Measurements from ENCODE around the gene APOBEC3A. TPM values are rescaled to one million over a fixed set of nuclear protein-coding genes. Genes with fewer than 3 reads are reported as not detected.
A peak's percentile ranks its signal among the peaks of the same experiment; 100 is the strongest.

Gene APOBEC3A
- not detected in 2 replicates for total RNA-seq (2013; cell fraction: nucleolus; rRNA removed)
- not detected in 2 replicates for total RNA-seq (2014; rRNA removed)
- total RNA-seq (2014; rRNA removed; fragmentation: Illumina TruSeq; extraction: Trizol): not detected in 2 replicates
- total RNA-seq (2021): not detected in 2 replicates
- polyA plus RNA-seq (2011; ENCODE audit: low read depth): not detected
- not detected in 2 replicates for polyA plus RNA-seq (2011; rRNA removed)
- polyA plus RNA-seq (2011; cell fraction: cytosol; rRNA removed): not detected in 2 replicates
- polyA plus RNA-seq (2011; cell fraction: nucleus; rRNA removed): not detected in 2 replicates
- 0.07 and 0.38 TPM in 2 replicates for polyA plus RNA-seq (2012)
- polyA plus RNA-seq (2014; fragmentation: Illumina TruSeq; extraction: Trizol): not detected in 2 replicates
- not detected for polyA plus RNA-seq (2014; fragmentation: Nextera tagmentation; extraction: Ambion mirVana)
- not detected in 2 replicates for polyA plus RNA-seq (2014; rRNA removed)
- under 1 TPM in 1 of 2 experiments, not detected in 1; 0.20 TPM for polyA plus RNA-seq (2016; fragmentation: Nextera tagmentation; extraction: Ambion mirVana)
- not detected in 2 replicates for polyA minus RNA-seq (2011; rRNA and poly(A)+ RNA removed)
- not detected in 2 replicates for polyA minus RNA-seq (2011; cell fraction: cytosol; rRNA and poly(A)+ RNA removed)
- not detected in 2 replicates for polyA minus RNA-seq (2011; cell fraction: nucleus; rRNA and poly(A)+ RNA removed)
- percentile 11 among the genes with signal in this experiment for Bru-seq, nascent RNA
- percentile 10 among the genes with signal in this experiment for BruChase-seq, experiment 1, labeled RNA remaining after a 6-hour chase
- BruChase-seq, experiment 2, labeled RNA remaining after a 2-hour chase: percentile 6 among the genes with signal in this experiment
- long read RNA-seq, experiment 1: 0 reads
- long read RNA-seq, experiment 2: 0 reads

DNA sequence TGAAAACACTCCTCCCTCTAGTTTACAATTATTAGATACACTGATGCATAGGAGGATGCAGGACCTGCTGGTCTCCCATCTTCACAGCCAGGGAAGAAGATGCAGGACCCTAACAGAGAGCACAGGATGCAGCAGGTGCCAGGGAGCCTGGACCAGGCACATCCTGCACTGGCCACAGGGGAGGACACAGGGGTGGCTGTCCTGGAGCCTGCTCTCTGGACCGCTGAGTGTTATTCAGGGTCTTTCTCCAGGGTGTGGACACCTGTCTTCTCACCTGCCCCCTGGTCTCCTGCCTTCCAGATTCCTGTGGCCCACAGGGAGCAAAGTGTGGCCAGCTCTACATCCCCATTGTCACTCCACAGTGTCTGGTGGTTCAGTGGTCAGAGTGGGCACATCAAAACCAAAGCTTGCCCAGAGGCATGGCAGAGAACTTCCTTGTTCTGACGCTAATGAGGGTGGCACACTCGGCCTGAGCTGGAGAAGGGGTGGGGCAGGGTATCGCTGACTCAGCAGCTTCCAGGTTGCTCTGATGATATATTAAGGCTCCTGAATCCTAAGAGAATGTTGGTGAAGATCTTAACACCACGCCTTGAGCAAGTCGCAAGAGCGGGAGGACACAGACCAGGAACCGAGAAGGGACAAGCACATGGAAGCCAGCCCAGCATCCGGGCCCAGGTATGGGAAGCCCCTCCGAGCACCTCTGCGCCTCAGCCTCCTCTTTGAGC, at the start of gene APOBEC3A:
TSS of gene APOBEC3A (plus strand) at position 564 of the 725 bp plus-strand sequence. CDS start at position 647, 83 bp downstream.
- Histone ChIP-seq H4K20me1 (ENCODE audit: control insufficient read depth, insufficient read depth) (no peaks in the 10 kb centered on the region), H3K79me2 (ENCODE audit: control insufficient read depth, insufficient read depth, low read length) (no peaks in the 10 kb centered on the region), H3K9ac (ENCODE audit: control insufficient read depth, insufficient read depth, low read length) (no peak within 1 kb of the TSS), H3K4me1 (ENCODE audit: control insufficient read depth, insufficient read depth, low read length) (peaks cover 24% of the 10 kb centered on the region), H3K9me3 (replicated peaks; ENCODE audit: control insufficient read depth, insufficient read depth, low read length) (no peaks in the 10 kb centered on the region), H3K4me3 (no peak within 1 kb of the TSS), H3K27ac (ENCODE audit: control insufficient read depth, insufficient read depth) (no peak within 1 kb of the TSS), H3K4me2 (ENCODE audit: control insufficient read depth, insufficient read depth) (no peak within 1 kb of the TSS), H3K36me3 (ENCODE audit: control insufficient read depth in 2 of 2, insufficient read depth in 2 of 2, low read length in 1 of 2) (no peaks in the 10 kb centered on the region), H2AFZ (ENCODE audit: control insufficient read depth, low read depth, low read length) (no peak within 1 kb of the TSS), H3K27me3 (replicated peaks in 1 of 2; ENCODE audit: control insufficient read depth in 2 of 2, insufficient read depth in 2 of 2, low read length in 1 of 2) (no peaks in the 10 kb centered on the region)
- intact Hi-C loops (cut with micrococcal nuclease; ENCODE audit: unreplicated experiment): no loop called here
- DNase-seq (ENCODE audit: low read depth, low spot score) (no peak), ATAC-seq (no peak), FAIRE-seq (no peak)
- ChIA-PET CTCF (interaction anchor here (1.6 kb wide), 1 partner anchor 24 kb away, joined by 3 read pairs; no protein-coding TSS in a partner anchor), SMC1A (ENCODE audit: uncharacterized antibody, unreplicated experiment) (no interaction called here), POLR2A (no interaction called here), RAD21 (ENCODE audit: unreplicated experiment) (no interaction called here)
- no TSS peak for BruUV-seq (replicated peaks)
- 61% methylated on average over 11 of the region's 11 CpGs for WGBS (ENCODE audit: insufficient coverage, insufficient replicate concordance, low lambda C conversion rate, missing lambda C conversion rate)
- in situ Hi-C loops (cut with MboI): no loop called here
- no peak for TF ChIP-seq PAX5 (IDR thresholded peaks at IDR 0.05; ENCODE audit: borderline replicate concordance, low read depth, low read length)
- TF ChIP-seq ZBED1 (IDR thresholded peaks at IDR 0.05; ENCODE audit: borderline replicate concordance): no peak
- TF ChIP-seq NFXL1 (IDR thresholded peaks at IDR 0.05; ENCODE audit: borderline replicate concordance): no peak
- no peak for TF ChIP-seq POLR2AphosphoS2 (IDR thresholded peaks at IDR 0.05; ENCODE audit: low read depth, low read length)
- no peak for TF ChIP-seq FOXM1 (IDR thresholded peaks at IDR 0.05; ENCODE audit: low read depth, low read length)
- TF ChIP-seq SP1 (IDR thresholded peaks at IDR 0.05; ENCODE audit: low read depth, low read length): no peak
- TF ChIP-seq, protein P1, sequence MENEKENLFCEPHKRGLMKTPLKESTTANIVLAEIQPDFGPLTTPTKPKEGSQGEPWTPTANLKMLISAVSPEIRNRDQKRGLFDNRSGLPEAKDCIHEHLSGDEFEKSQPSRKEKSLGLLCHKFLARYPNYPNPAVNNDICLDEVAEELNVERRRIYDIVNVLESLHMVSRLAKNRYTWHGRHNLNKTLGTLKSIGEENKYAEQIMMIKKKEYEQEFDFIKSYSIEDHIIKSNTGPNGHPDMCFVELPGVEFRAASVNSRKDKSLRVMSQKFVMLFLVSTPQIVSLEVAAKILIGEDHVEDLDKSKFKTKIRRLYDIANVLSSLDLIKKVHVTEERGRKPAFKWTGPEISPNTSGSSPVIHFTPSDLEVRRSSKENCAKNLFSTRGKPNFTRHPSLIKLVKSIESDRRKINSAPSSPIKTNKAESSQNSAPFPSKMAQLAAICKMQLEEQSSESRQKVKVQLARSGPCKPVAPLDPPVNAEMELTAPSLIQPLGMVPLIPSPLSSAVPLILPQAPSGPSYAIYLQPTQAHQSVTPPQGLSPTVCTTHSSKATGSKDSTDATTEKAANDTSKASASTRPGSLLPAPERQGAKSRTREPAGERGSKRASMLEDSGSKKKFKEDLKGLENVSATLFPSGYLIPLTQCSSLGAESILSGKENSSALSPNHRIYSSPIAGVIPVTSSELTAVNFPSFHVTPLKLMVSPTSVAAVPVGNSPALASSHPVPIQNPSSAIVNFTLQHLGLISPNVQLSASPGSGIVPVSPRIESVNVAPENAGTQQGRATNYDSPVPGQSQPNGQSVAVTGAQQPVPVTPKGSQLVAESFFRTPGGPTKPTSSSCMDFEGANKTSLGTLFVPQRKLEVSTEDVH (IDR thresholded peaks at IDR 0.05; ENCODE audit: low read depth, partially characterized antibody): no peak
- TF ChIP-seq CBFB (IDR thresholded peaks at IDR 0.05; ENCODE audit: low read depth): no peak
- TF ChIP-seq CEBPB (IDR thresholded peaks at IDR 0.05; ENCODE audit: borderline replicate concordance in 1 of 2, low read depth in 2 of 2, low read length in 2 of 2): no peak
- TF ChIP-seq, protein P2, sequence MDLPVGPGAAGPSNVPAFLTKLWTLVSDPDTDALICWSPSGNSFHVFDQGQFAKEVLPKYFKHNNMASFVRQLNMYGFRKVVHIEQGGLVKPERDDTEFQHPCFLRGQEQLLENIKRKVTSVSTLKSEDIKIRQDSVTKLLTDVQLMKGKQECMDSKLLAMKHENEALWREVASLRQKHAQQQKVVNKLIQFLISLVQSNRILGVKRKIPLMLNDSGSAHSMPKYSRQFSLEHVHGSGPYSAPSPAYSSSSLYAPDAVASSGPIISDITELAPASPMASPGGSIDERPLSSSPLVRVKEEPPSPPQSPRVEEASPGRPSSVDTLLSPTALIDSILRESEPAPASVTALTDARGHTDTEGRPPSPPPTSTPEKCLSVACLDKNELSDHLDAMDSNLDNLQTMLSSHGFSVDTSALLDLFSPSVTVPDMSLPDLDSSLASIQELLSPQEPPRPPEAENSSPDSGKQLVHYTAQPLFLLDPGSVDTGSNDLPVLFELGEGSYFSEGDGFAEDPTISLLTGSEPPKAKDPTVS (IDR thresholded peaks at IDR 0.05; ENCODE audit: low read depth, low read length): no peak
- no peak for TF ChIP-seq TCF7 (IDR thresholded peaks at IDR 0.05; ENCODE audit: borderline replicate concordance)
- TF ChIP-seq, protein P3, sequence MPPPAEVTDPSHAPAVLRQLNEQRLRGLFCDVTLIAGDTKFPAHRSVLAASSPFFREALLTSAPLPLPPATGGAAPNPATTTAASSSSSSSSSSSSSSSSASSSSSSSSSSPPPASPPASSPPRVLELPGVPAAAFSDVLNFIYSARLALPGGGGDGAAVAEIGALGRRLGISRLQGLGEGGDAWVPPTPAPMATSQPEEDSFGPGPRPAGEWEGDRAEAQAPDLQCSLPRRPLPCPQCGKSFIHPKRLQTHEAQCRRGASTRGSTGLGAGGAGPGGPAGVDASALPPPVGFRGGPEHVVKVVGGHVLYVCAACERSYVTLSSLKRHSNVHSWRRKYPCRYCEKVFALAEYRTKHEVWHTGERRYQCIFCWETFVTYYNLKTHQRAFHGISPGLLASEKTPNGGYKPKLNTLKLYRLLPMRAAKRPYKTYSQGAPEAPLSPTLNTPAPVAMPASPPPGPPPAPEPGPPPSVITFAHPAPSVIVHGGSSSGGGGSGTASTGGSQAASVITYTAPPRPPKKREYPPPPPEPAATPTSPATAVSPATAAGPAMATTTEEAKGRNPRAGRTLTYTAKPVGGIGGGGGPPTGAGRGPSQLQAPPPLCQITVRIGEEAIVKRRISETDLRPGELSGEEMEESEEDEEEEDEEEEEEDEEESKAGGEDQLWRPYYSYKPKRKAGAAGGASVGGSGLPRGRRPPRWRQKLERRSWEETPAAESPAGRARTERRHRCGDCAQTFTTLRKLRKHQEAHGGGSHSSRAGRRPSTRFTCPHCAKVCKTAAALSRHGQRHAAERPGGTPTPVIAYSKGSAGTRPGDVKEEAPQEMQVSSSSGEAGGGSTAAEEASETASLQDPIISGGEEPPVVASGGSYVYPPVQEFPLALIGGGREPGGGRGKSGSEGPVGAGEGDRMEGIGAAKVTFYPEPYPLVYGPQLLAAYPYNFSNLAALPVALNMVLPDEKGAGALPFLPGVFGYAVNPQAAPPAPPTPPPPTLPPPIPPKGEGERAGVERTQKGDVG (CRISPR knock-in tag; IDR thresholded peaks at IDR 0.05): no peak
